H1 (cell line): ENCODE data around the gene CORIN. TPM values are rescaled to one million over a fixed set of nuclear protein-coding genes. Genes with fewer than 3 reads are reported as not detected.

ENCODE experiments used
- CTCF ChIA-PET: fragments of 300-600 bp; sonication (Branson Sonifier 250); formaldehyde crosslinking; loops from one replicate; lab custom pipeline; 2021; ENCODE audit not compliant: partially characterized antibody; lab: Charles Lee
- POLR2A ChIA-PET: fragments of 300-600 bp; sonication (Branson Sonifier 250); formaldehyde crosslinking; loops from one replicate; lab custom pipeline; 2021; ENCODE audit warnings: inconsistent platforms; ENCODE audit not compliant: partially characterized antibody; lab: Charles Lee
- DNase-seq, 2 experiments: peaks; one replicate each; pipeline versions ENCODE4 v3.0.0 to v3.0.0-alpha.2; 2010 to 2022; ENCODE audit warnings: low spot score in 2 of 2, low read depth in 1 of 2, mixed read lengths in 1 of 2
- FAIRE-seq: peaks from 2 replicates; lab custom pipeline; 2011; peaks lifted over from hg19 to GRCh38; lab: Jason Lieb, UNC
- H2AFZ ChIP-seq: 2 replicates; pipeline ENCODE4 v1.8.1; 2012; ENCODE audit warnings: low read length, inconsistent platforms
- H2AK5ac ChIP-seq: 2 replicates; pipeline ENCODE4 v1.6.1; 2013; ENCODE audit warnings: low read depth, low read length
- H2BK120ac ChIP-seq: replicated peaks from 2 replicates; pipeline ENCODE3; 2013; ENCODE audit warnings: low read depth, low read length, inconsistent platforms
- H2BK12ac ChIP-seq: 2 replicates; pipeline ENCODE4 v1.6.1; 2013; ENCODE audit warnings: low read depth, low read length
- H2BK15ac ChIP-seq: 2 replicates; pipeline ENCODE4 v1.6.1; 2013; ENCODE audit warnings: low read length
- H2BK20ac ChIP-seq: 2 replicates; pipeline ENCODE4 v1.6.1; 2013; ENCODE audit warnings: low read length
- H2BK5ac ChIP-seq: 2 replicates; pipeline ENCODE4 v1.6.1; 2013; ENCODE audit warnings: low read depth, low read length
- H3K14ac ChIP-seq: 2 replicates; pipeline ENCODE4 v1.6.1; 2013; ENCODE audit warnings: inconsistent platforms; ENCODE audit not compliant: insufficient read length
- H3K18ac ChIP-seq: 2 replicates; pipeline ENCODE4 v1.6.1; 2013; ENCODE audit warnings: low read length; ENCODE audit errors: extremely low read depth
- H3K23ac ChIP-seq: 2 replicates; pipeline ENCODE4 v1.6.1; 2013; ENCODE audit warnings: inconsistent platforms; ENCODE audit not compliant: insufficient read length
- H3K23me2 ChIP-seq: 2 replicates; pipeline ENCODE4 v1.6.1; 2013; ENCODE audit warnings: low read depth, low read length
- H3K27ac ChIP-seq: 2 replicates; pipeline ENCODE4 v1.6.1; 2011; ENCODE audit warnings: low read depth, low read length, inconsistent platforms
- H3K27me3 ChIP-seq, 4 experiments: replicated peaks in 1 of 4; 1 replicate in 1 of 4; 2 replicates in 3 of 4; pipeline versions ENCODE4 v1.6.1 to v1.8.1; 2011 to 2013; ENCODE audit warnings: low read length in 3 of 4, mild to moderate bottlenecking in 3 of 4, inconsistent platforms in 2 of 4, mixed read lengths in 2 of 4, moderate library complexity in 1 of 4; ENCODE audit not compliant: control insufficient read depth in 3 of 4, insufficient read depth in 3 of 4; ENCODE audit errors: extremely low read depth in 1 of 4
- H3K36me3 ChIP-seq, 4 experiments: 2 replicates each; pipeline versions ENCODE4 v1.6.1 to v1.8.1; 2011 to 2013; ENCODE audit warnings: mild to moderate bottlenecking in 4 of 4, low read length in 3 of 4, moderate library complexity in 2 of 4, control low read depth in 1 of 4, inconsistent platforms in 1 of 4; ENCODE audit not compliant: insufficient read depth in 4 of 4, control insufficient read depth in 2 of 4
- H3K4ac ChIP-seq: replicated peaks from 2 replicates; pipeline ENCODE3; 2013; ENCODE audit warnings: low read length, low read depth, mixed read lengths, inconsistent platforms; ENCODE audit not compliant: insufficient read length
- H3K4me1 ChIP-seq, 4 experiments: replicated peaks in 1 of 4; 1 replicate in 1 of 4; 2 replicates in 3 of 4; pipeline versions ENCODE4 v1.6.1 to v1.8.1; 2011 to 2013; ENCODE audit warnings: low read length in 3 of 4, inconsistent platforms in 2 of 4, mixed read lengths in 1 of 4; ENCODE audit not compliant: insufficient read depth in 4 of 4, control insufficient read depth in 3 of 4
- H3K4me2 ChIP-seq, 2 experiments: 2 replicates each; pipeline versions ENCODE4 v1.6.1 to v1.8.1; 2011 to 2013; ENCODE audit warnings: low read depth in 2 of 2, low read length in 2 of 2, control low read depth in 1 of 2, inconsistent platforms in 1 of 2, mild to moderate bottlenecking in 1 of 2; ENCODE audit not compliant: insufficient read depth in 1 of 2
- H3K4me3 ChIP-seq, 4 experiments: fragments of 200-600, 300-600 bp in 1 of 4; sonication (generic), shearing (Covaris generic), sonication (Bioruptor Twin) in 1 of 4; 2 replicates each; pipeline versions ENCODE4 v1.5.1 to v1.8.1; 2011 to 2016; ENCODE audit warnings: low read length in 4 of 4, low read depth in 3 of 4, control low read depth in 2 of 4, inconsistent platforms in 2 of 4, mild to moderate bottlenecking in 2 of 4, mixed read lengths in 1 of 4, moderate library complexity in 1 of 4; ENCODE audit not compliant: insufficient read depth in 2 of 4; ENCODE audit errors: extremely low read depth in 1 of 4
- H3K56ac ChIP-seq: replicated peaks from 2 replicates; pipeline ENCODE3; 2013; ENCODE audit warnings: low read depth, mild to moderate bottlenecking, mixed read lengths, low read length, inconsistent platforms; ENCODE audit not compliant: insufficient read length
- H3K79me1 ChIP-seq: 2 replicates; pipeline ENCODE4 v1.6.1; 2013; ENCODE audit warnings: low read depth, low read length, control low read depth
- H3K79me2 ChIP-seq, 2 experiments: 2 replicates each; pipeline versions ENCODE4 v1.6.1 to v1.8.1; 2012 to 2013; ENCODE audit warnings: low read length in 2 of 2, mild to moderate bottlenecking in 2 of 2, inconsistent platforms in 1 of 2; ENCODE audit not compliant: insufficient read depth in 2 of 2, control insufficient read depth in 1 of 2
- H3K9ac ChIP-seq, 4 experiments: replicated peaks in 1 of 4; 1 replicate in 1 of 4; 2 replicates in 3 of 4; pipeline versions ENCODE4 v1.6.1 to v1.8.1; 2011 to 2013; ENCODE audit warnings: low read depth in 3 of 4, low read length in 3 of 4, control low read depth in 2 of 4, mild to moderate bottlenecking in 2 of 4, moderate library complexity in 2 of 4, inconsistent platforms in 1 of 4; ENCODE audit errors: extremely low read depth in 1 of 4
- H3K9me3 ChIP-seq, 2 experiments: 2 replicates each; pipeline versions ENCODE4 v1.6.1 to v1.8.1; 2012 to 2013; ENCODE audit warnings: mild to moderate bottlenecking in 2 of 2, moderate library complexity in 2 of 2, control low read depth in 1 of 2, inconsistent platforms in 1 of 2, low read depth in 1 of 2, low read length in 1 of 2, mixed read lengths in 1 of 2; ENCODE audit not compliant: insufficient read depth in 2 of 2
- H4K20me1 ChIP-seq, 2 experiments: replicated peaks in 1 of 2; 2 replicates each; pipeline versions ENCODE3 to v1.8.1; 2011 to 2013; ENCODE audit warnings: inconsistent platforms in 2 of 2, low read length in 2 of 2, mild to moderate bottlenecking in 1 of 2; ENCODE audit not compliant: insufficient read depth in 2 of 2, control insufficient read depth in 1 of 2
- H4K5ac ChIP-seq: 2 replicates; pipeline ENCODE4 v1.6.1; 2013; ENCODE audit warnings: low read length, low read depth, mixed read lengths, inconsistent platforms; ENCODE audit not compliant: insufficient read length
- H4K8ac ChIP-seq: 2 replicates; pipeline ENCODE4 v1.8.0; 2013; ENCODE audit warnings: mild to moderate bottlenecking, moderate library complexity, low read length, inconsistent platforms; ENCODE audit not compliant: insufficient read depth; ENCODE audit errors: extremely low read depth
- H4K91ac ChIP-seq: replicated peaks from 2 replicates; pipeline ENCODE3; 2013; ENCODE audit warnings: low read length, mixed read lengths, inconsistent platforms; ENCODE audit not compliant: insufficient read length
- FOSL1 ChIP-seq: IDR thresholded peaks from 2 replicates; pipeline ENCODE4 v1.6.1; 2011; ENCODE audit warnings: mild to moderate bottlenecking, low read depth, low read length, moderate library complexity; ENCODE audit not compliant: insufficient read depth
- JUND ChIP-seq: IDR thresholded peaks from 2 replicates; pipeline ENCODE4 v1.6.1; 2011; ENCODE audit warnings: mild to moderate bottlenecking, improper control_type of control experiment, low read length
- KDM4A ChIP-seq: IDR thresholded peaks from one replicate; pipeline ENCODE4 v1.7.1; 2012; ENCODE audit warnings: low read depth, mild to moderate bottlenecking, moderate library complexity, low read length, inconsistent platforms; ENCODE audit not compliant: severe bottlenecking
- KDM5A ChIP-seq: fragments of 200-600 bp; IDR thresholded peaks from 2 replicates; pipeline ENCODE4 v1.7.1; 2012; ENCODE audit warnings: mild to moderate bottlenecking, low read length, inconsistent platforms, mixed read lengths
- YY1 ChIP-seq: IDR thresholded peaks from 2 replicates; pipeline ENCODE4 v1.6.1; 2011; ENCODE audit warnings: low read depth, mild to moderate bottlenecking, low read length
- WGBS, 2 experiments: shearing (Covaris generic) in 1 of 2; methylation state at CpG; one replicate each; pipeline versions ENCODE4 v1.1.6 to v1.1.7; 2013 to 2015; ENCODE audit warnings: low lambda C conversion rate in 2 of 2, mixed read lengths in 2 of 2, inconsistent platforms in 1 of 2, low coverage in 1 of 2, missing lambda C conversion rate in 1 of 2; ENCODE audit not compliant: insufficient replicate concordance in 2 of 2, insufficient coverage in 1 of 2, insufficient read length in 1 of 2; ENCODE audit errors: extremely low coverage in 1 of 2, missing lambda C conversion rate in 1 of 2; 5-methylcytosine and 5-hydroxymethylcytosine counted together
- polyA plus RNA-seq, 7 experiments: library from polyadenylated mRNA; depleted of rRNA in 3 of 7; stranded (reverse) in 5 of 7; unstranded in 2 of 7; fragments of >200 nt in 5 of 7; fragments of 200-250 nt in 2 of 7; gene quantifications; 1 replicate in 5 of 7; 2 replicates in 1 of 7; 4 replicates in 1 of 7; pipeline versions ENCODE4 v1.2.1 to v1.2.3, GENCODE V29; 2011 to 2013; ENCODE audit warnings: missing spikeins in 2 of 7, mixed read lengths in 2 of 7
- total RNA-seq: library from RNA; stranded (reverse); fragmentation: NEBNext Ultra II Directional; extraction: Animal tissue kit (Norgen Biotek cat#: 25700); gene quantifications from 2 replicates; pipeline ENCODE4 v1.2.1, GENCODE V29; 2021

Gene CORIN
- total and polyA plus RNA-seq, 2 of the 8 experiments (the other 6 are each of a cell fraction or from before 2014, with no cell fraction given) = 0.09 to 0.32 TPM

DNA sequence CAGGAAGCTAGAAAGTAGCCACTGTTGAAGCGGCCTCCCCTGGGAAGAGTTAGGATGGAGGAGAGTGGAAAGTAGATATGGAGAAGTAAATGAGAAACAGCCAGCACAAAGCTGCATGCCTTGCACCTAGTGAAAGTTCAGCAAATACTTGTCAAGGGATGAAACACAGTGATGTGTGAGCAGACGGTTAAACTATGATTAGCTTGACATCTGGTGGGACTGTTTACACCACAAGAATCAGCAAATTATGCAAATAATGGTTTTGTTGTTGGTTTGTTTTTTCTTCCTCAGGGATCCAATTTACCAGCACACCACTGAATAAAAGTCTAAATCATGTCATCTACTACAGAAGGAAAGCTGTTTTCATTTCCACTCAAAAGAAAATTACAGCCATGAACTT, 87.1 kb downstream of the CORIN start:
- ChIA-PET CTCF (interaction anchor here (1.8 to 2.2 kb wide), 2 partner anchors 10 to 22 kb away, joined by 5 to 8 read pairs; no protein-coding TSS in a partner anchor), POLR2A (no interaction called here)
- Histone ChIP-seq H2BK120ac (no peak overlapping the region), H2BK12ac (no peak overlapping the region), H2AK5ac (no peak overlapping the region), H3K27ac (no peak overlapping the region), H3K18ac (no peak overlapping the region), H3K27me3 (no peaks in the 10 kb centered on the region), H4K91ac (no peak overlapping the region), H3K9me3 (peaks cover 8 to 12% of the 10 kb centered on the region in 2 experiments; a peak in 2 of 4 replicates), H3K14ac (no peak overlapping the region), H4K20me1 (no peaks in the 10 kb centered on the region), H3K23ac (no peak overlapping the region), H2BK20ac (no peak overlapping the region), H2AFZ (0 out of 2 replicates have a peak overlapping the region, but pooled peaks have one; percentile 51), H3K79me1 (no peaks in the 10 kb centered on the region), H3K4ac (no peak overlapping the region), H4K8ac (no peak overlapping the region), H2BK5ac (no peak overlapping the region), H3K36me3 (0 out of 8 replicates have a peak, but pooled peaks cover 0 to 3% (median 0%) of the 10 kb centered on the region in 4 experiments), H3K4me1 (peaks cover 0 to 3% (median 0%) of the 10 kb centered on the region in 4 experiments; a peak in 1 of 7 replicates), H3K79me2 (no peaks in the 10 kb centered on the region), H3K9ac (no peak overlapping the region), H3K4me2 (no peak overlapping the region), H3K56ac (no peak overlapping the region), H3K4me3 (no peak overlapping the region), H3K23me2 (no peaks in the 10 kb centered on the region), H4K5ac (no peak overlapping the region), H2BK15ac (no peak overlapping the region)
- TF ChIP-seq YY1 (no peak), JUND (no peak), KDM4A (no peak), FOSL1 (no peak), KDM5A (no peak)
- DNase-seq (no peak), FAIRE-seq (no peak)
- 92% methylated on average over 2 of the region's 2 CpGs; no CpG with 5 or more reads in 1 of the 2 experiments for WGBS, 2 experiments
